HEK293 (cell line): Measurements from ENCODE around the gene MTUS2.

ENCODE experiments used
- CTCF ChIA-PET: fragments of 350-600 bp; formaldehyde crosslinking; extraction: SDS; loops from one replicate; lab custom pipeline; 2021; ENCODE audit warnings: antibody characterized with exemption; lab: Yijun Ruan, JAX
- POLR2A ChIA-PET: fragments of 300-600 bp; formaldehyde crosslinking; extraction: SDS; loops from one replicate; lab custom pipeline; 2020; ENCODE audit warnings: antibody characterized with exemption, inconsistent platforms; lab: Yijun Ruan, JAX
- H3K27ac ChIP-seq: fragments of 200-500 bp; sonication (Bioruptor generic); 2 replicates; pipeline ENCODE4 v1.5.1; 2014; ENCODE audit warnings: low read depth, low read length, control low read depth, inconsistent platforms; ENCODE audit errors: extremely low read depth
- H3K36me3 ChIP-seq, 2 experiments: fragments of 200-500 bp in 1 of 2; sonication (Bioruptor generic) in 1 of 2; 1 replicate in 1 of 2; 2 replicates in 1 of 2; pipeline ENCODE4 v1.5.1; 2014 to 2017; ENCODE audit warnings: inconsistent platforms in 2 of 2, low read length in 2 of 2; ENCODE audit not compliant: control insufficient read depth in 2 of 2, insufficient read depth in 1 of 2
- H3K4me1 ChIP-seq: fragments of 200-500 bp; sonication (Bioruptor generic); 2 replicates; pipeline ENCODE4 v1.5.1; 2014; ENCODE audit warnings: mild to moderate bottlenecking, low read length, inconsistent platforms; ENCODE audit not compliant: control insufficient read depth, insufficient read depth
- H3K4me3 ChIP-seq: 2 replicates; pipeline ENCODE4 v1.5.1; 2011; ENCODE audit warnings: low read depth, mild to moderate bottlenecking, control low read depth, low read length, moderate library complexity
- H3K9me3 ChIP-seq: fragments of 200-500 bp; sonication (Bioruptor generic); 2 replicates; pipeline ENCODE4 v1.5.1; 2014; ENCODE audit warnings: low read depth, low read length, inconsistent platforms; ENCODE audit not compliant: control insufficient read depth, insufficient read depth
- HOXA7 ChIP-seq: sonication (generic); formaldehyde crosslinking; IDR thresholded peaks from 2 replicates; pipeline ENCODE4 v1.8.1; 2022; ENCODE audit warnings: missing genetic modification reagents, borderline replicate concordance
- IKZF3 ChIP-seq: fragments of 450-650 bp; IDR thresholded peaks from 2 replicates; pipeline ENCODE4 v1.5.0; 2018; ENCODE audit warnings: missing biosample characterization, mild to moderate bottlenecking, missing genetic modification characterization, moderate library complexity
- SCRT1 ChIP-seq: fragments of 450-650 bp; formaldehyde crosslinking; IDR thresholded peaks from 2 replicates; pipeline ENCODE4 v1.5.1; 2016; ENCODE audit warnings: missing biosample characterization, missing genetic modification characterization, borderline replicate concordance
- SP3 ChIP-seq: fragments of 450-650 bp; formaldehyde crosslinking; IDR thresholded peaks from 2 replicates; pipeline ENCODE4 v1.5.1; 2016; ENCODE audit warnings: missing biosample characterization, missing genetic modification characterization
- ZBTB1 ChIP-seq: fragments of 450-650 bp; formaldehyde crosslinking; IDR thresholded peaks from 2 replicates; pipeline ENCODE4 v1.5.1; 2016; ENCODE audit warnings: missing biosample characterization, missing genetic modification characterization
- ZBTB20 ChIP-seq: fragments of 450-650 bp; formaldehyde crosslinking; IDR thresholded peaks from 2 replicates; pipeline ENCODE4 v1.5.1; 2016; ENCODE audit warnings: missing biosample characterization, missing genetic modification characterization
- ZFHX2 ChIP-seq: fragments of 450-650 bp; formaldehyde crosslinking; conservative IDR thresholded peaks from 2 replicates; pipeline ENCODE4 v1.5.1; 2016; ENCODE audit warnings: missing biosample characterization, missing genetic modification characterization
- ZNF148 ChIP-seq: fragments of 450-650 bp; formaldehyde crosslinking; IDR thresholded peaks from 2 replicates; pipeline ENCODE4 v1.5.0; 2017; ENCODE audit warnings: missing biosample characterization, missing genetic modification characterization, borderline replicate concordance
- ZNF174 ChIP-seq: fragments of 450-650 bp; formaldehyde crosslinking; IDR thresholded peaks from 2 replicates; pipeline ENCODE4 v1.5.0; 2017; ENCODE audit warnings: missing biosample characterization, mild to moderate bottlenecking, missing genetic modification characterization
- ZNF335 ChIP-seq: fragments of 450-650 bp; formaldehyde crosslinking; conservative IDR thresholded peaks from 2 replicates; pipeline ENCODE4 v1.5.1; 2016; ENCODE audit warnings: missing biosample characterization, missing genetic modification characterization
- ZNF37A ChIP-seq: fragments of 450-650 bp; IDR thresholded peaks from 2 replicates; pipeline ENCODE4 v1.5.1; 2018; ENCODE audit warnings: missing biosample characterization, missing genetic modification characterization
- ZNF48 ChIP-seq: fragments of 450-650 bp; formaldehyde crosslinking; IDR thresholded peaks from 2 replicates; pipeline ENCODE4 v1.5.1; 2016; ENCODE audit warnings: missing biosample characterization, missing genetic modification characterization
- ZNF530 ChIP-seq: fragments of 450-650 bp; formaldehyde crosslinking; IDR thresholded peaks from 2 replicates; pipeline ENCODE4 v1.5.1; 2016; ENCODE audit warnings: low read depth, missing biosample characterization, missing genetic modification characterization
- ZNF623 ChIP-seq: fragments of 450-650 bp; formaldehyde crosslinking; IDR thresholded peaks from 2 replicates; pipeline ENCODE4 v1.5.1; 2016; ENCODE audit warnings: missing biosample characterization, missing genetic modification characterization
- ZNF670 ChIP-seq: fragments of 450-650 bp; formaldehyde crosslinking; IDR thresholded peaks from 2 replicates; pipeline ENCODE4 v1.5.1; 2016; ENCODE audit warnings: missing biosample characterization, missing genetic modification characterization, low read depth
- ZNF701 ChIP-seq: fragments of 450-650 bp; formaldehyde crosslinking; IDR thresholded peaks from 2 replicates; pipeline ENCODE4 v1.5.1; 2016; ENCODE audit warnings: missing biosample characterization, missing genetic modification characterization
- ZNF747 ChIP-seq: fragments of 450-650 bp; formaldehyde crosslinking; IDR thresholded peaks from 2 replicates; pipeline ENCODE4 v1.5.1; 2016; ENCODE audit warnings: missing biosample characterization, missing genetic modification characterization
- ZNF776 ChIP-seq: fragments of 450-650 bp; formaldehyde crosslinking; IDR thresholded peaks from 2 replicates; pipeline ENCODE4 v1.5.0; 2017; ENCODE audit warnings: missing biosample characterization, missing genetic modification characterization, borderline replicate concordance
- ZNF830 ChIP-seq: fragments of 450-650 bp; IDR thresholded peaks from 2 replicates; pipeline ENCODE4 v1.5.0; 2018; ENCODE audit warnings: missing biosample characterization, missing genetic modification characterization, low read depth, mild to moderate bottlenecking, moderate library complexity
- TF ChIP-seq, protein P1 (sequence below): fragments of 450-650 bp; formaldehyde crosslinking; IDR thresholded peaks from 2 replicates; pipeline ENCODE4; 2016; ENCODE audit warnings: missing biosample characterization, missing genetic modification characterization
- TF ChIP-seq, protein P2 (sequence below): fragments of 450-650 bp; IDR thresholded peaks from 2 replicates; pipeline ENCODE4 v1.5.1; 2018; ENCODE audit warnings: missing biosample characterization, mild to moderate bottlenecking, missing genetic modification characterization
- TF ChIP-seq, protein P3 (sequence below): fragments of 450-650 bp; formaldehyde crosslinking; IDR thresholded peaks from 2 replicates; pipeline ENCODE4 v1.5.1; 2016; ENCODE audit warnings: missing biosample characterization, missing genetic modification characterization
- TF ChIP-seq, protein P4 (sequence below): fragments of 450-650 bp; formaldehyde crosslinking; IDR thresholded peaks from 2 replicates; pipeline ENCODE4 v1.5.1; 2016; ENCODE audit warnings: missing biosample characterization, missing genetic modification characterization

Gene MTUS2

GRCh38 chr13:29449726-29450125 lies 629.6 kb downstream of the MTUS2 start:
- POLR2A ChIA-PET = no interaction called here
- no peak overlapping the region for H3K27ac ChIP-seq
- TF ChIP-seq, protein P1, sequence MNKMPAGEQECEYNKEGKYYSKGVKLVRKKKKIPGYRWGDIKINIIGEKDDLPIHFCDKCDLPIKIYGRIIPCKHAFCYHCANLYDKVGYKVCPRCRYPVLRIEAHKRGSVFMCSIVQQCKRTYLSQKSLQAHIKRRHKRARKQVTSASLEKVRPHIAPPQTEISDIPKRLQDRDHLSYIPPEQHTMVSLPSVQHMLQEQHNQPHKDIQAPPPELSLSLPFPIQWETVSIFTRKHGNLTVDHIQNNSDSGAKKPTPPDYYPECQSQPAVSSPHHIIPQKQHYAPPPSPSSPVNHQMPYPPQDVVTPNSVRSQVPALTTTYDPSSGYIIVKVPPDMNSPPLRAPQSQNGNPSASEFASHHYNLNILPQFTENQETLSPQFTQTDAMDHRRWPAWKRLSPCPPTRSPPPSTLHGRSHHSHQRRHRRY = no peak
- TF ChIP-seq ZBTB20 (tag by site-specific recombination) = no peak
- TF ChIP-seq ZNF776 (tag by site-specific recombination) = no peak
- no peak for TF ChIP-seq SCRT1
- TF ChIP-seq ZNF148 = no peak
- no peak for TF ChIP-seq ZNF623
- no peak for TF ChIP-seq SP3
- TF ChIP-seq, protein P2, sequence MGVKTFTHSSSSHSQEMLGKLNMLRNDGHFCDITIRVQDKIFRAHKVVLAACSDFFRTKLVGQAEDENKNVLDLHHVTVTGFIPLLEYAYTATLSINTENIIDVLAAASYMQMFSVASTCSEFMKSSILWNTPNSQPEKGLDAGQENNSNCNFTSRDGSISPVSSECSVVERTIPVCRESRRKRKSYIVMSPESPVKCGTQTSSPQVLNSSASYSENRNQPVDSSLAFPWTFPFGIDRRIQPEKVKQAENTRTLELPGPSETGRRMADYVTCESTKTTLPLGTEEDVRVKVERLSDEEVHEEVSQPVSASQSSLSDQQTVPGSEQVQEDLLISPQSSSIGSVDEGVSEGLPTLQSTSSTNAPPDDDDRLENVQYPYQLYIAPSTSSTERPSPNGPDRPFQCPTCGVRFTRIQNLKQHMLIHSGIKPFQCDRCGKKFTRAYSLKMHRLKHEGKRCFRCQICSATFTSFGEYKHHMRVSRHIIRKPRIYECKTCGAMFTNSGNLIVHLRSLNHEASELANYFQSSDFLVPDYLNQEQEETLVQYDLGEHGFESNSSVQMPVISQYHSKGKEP (tag by site-specific recombination) = no peak
- no peak for TF ChIP-seq IKZF3 (tag by site-specific recombination)
- TF ChIP-seq ZBTB1 (tag by site-specific recombination) = no peak
- TF ChIP-seq, all 188 proteins: peak for 0
- CTCF ChIA-PET = no interaction called here
- Histone ChIP-seq H3K36me3 (no peaks in the 10 kb centered on the region), H3K9me3 (no peaks in the 10 kb centered on the region), H3K4me3 (no peak overlapping the region), H3K4me1 (no peaks in the 10 kb centered on the region)

DNA sequence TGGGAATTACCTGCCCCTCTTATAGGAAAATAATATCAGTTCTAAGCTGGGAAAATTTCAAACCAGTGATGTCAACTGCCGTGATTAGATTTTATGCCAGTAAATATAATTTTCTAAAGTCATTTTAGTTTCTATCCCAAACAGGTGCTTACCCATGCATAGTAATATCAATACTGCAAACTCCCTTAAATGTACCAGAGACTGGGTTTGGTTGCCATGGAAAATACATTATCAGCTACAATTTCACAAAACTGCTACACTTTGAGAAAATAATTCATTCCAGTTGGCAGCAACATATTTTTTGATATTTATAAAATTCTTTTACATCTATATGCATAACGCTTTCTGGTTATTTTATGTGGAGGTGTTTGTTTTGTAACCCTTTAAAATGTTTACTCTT lies 631.8 kb downstream of the MTUS2 start:
- Histone ChIP-seq H3K4me3 (no peak overlapping the region), H3K36me3 (no peaks in the 10 kb centered on the region), H3K27ac (no peak overlapping the region), H3K4me1 (no peaks in the 10 kb centered on the region), H3K9me3 (no peaks in the 10 kb centered on the region)
- TF ChIP-seq ZBTB20 (tag by site-specific recombination) (no peak), ZNF530 (tag by site-specific recombination) (no peak), ZNF174 (tag by site-specific recombination) (no peak), ZNF701 (tag by site-specific recombination) (no peak), ZNF747 (tag by site-specific recombination) (no peak), ZNF670 (no peak), ZNF830 (tag by site-specific recombination) (no peak), ZNF37A (tag by site-specific recombination) (no peak), ZFHX2 (tag by site-specific recombination) (no peak), HOXA7 (CRISPR knock-in tag) (no peak), ZNF48 (tag by site-specific recombination) (no peak), ZNF335 (tag by site-specific recombination) (no peak)
- TF ChIP-seq, protein P3, sequence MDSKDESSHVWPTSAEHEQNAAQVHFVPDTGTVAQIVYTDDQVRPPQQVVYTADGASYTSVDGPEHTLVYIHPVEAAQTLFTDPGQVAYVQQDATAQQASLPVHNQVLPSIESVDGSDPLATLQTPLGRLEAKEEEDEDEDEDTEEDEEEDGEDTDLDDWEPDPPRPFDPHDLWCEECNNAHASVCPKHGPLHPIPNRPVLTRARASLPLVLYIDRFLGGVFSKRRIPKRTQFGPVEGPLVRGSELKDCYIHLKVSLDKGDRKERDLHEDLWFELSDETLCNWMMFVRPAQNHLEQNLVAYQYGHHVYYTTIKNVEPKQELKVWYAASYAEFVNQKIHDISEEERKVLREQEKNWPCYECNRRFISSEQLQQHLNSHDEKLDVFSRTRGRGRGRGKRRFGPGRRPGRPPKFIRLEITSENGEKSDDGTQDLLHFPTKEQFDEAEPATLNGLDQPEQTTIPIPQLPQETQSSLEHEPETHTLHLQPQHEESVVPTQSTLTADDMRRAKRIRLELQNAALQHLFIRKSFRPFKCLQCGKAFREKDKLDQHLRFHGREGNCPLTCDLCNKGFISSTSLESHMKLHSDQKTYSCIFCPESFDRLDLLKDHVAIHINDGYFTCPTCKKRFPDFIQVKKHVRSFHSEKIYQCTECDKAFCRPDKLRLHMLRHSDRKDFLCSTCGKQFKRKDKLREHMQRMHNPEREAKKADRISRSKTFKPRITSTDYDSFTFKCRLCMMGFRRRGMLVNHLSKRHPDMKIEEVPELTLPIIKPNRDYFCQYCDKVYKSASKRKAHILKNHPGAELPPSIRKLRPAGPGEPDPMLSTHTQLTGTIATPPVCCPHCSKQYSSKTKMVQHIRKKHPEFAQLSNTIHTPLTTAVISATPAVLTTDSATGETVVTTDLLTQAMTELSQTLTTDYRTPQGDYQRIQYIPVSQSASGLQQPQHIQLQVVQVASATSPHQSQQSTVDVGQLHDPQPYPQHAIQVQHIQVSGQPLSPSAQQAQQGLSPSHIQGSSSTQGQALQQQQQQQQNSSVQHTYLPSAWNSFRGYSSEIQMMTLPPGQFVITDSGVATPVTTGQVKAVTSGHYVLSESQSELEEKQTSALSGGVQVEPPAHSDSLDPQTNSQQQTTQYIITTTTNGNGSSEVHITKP (tag by site-specific recombination) = no peak
- TF ChIP-seq, protein P4, sequence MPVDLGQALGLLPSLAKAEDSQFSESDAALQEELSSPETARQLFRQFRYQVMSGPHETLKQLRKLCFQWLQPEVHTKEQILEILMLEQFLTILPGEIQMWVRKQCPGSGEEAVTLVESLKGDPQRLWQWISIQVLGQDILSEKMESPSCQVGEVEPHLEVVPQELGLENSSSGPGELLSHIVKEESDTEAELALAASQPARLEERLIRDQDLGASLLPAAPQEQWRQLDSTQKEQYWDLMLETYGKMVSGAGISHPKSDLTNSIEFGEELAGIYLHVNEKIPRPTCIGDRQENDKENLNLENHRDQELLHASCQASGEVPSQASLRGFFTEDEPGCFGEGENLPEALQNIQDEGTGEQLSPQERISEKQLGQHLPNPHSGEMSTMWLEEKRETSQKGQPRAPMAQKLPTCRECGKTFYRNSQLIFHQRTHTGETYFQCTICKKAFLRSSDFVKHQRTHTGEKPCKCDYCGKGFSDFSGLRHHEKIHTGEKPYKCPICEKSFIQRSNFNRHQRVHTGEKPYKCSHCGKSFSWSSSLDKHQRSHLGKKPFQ = no peak
- CTCF ChIA-PET = no interaction called here
- POLR2A ChIA-PET = no interaction called here
